ENCODE measurements around the gene CCDC117. TPM values are rescaled to one million over a fixed set of nuclear protein-coding genes. Genes with fewer than 3 reads are reported as not detected.
"Not testable (repeated sequence)": the region's sequence is repeated elsewhere in the genome, so short reads cannot be mapped to it uniquely, and the experiment has no call there.

The CCDC117 gene
- total and polyA plus RNA-seq, 2 donors (not counting 1 experiment from before 2014, with no cell fraction given), result 12.4 to 16.7 TPM

DNA sequence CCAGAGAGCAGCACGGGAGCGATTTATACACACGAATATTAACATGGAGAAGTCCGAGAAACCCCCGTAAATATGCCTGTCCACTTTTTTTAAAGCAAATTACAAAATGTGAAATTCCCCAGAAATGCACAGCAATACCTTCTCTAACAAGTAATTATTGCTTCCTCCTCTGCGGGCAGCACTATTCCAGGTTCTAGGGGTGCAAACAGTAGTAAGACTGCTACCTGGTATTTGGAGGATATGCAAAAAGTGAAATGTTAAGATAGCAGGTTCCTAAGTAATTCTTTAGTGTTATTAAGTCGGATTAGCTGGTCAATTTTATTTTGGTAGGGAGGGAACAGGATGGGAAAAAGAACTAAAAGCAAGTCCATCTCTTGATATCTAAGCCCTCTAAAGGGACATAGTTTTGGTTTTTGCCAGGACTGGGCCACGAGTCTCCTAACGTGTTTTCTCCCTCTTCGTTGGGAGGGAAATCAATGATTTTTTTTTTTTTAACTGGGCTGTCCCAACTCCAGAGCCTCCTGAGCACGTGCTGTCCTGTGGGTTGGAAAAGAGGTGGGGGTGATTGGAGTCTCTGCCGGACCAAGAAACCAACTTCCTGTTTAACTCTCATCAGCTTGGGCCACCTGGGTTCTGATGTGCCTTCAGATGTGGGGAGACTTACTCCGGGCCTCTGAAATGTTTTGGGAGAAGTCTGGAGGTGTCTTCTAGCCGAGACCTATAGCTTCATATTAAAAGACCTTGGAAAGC lies 29.5 kb downstream of the CCDC117 start:
- Histone ChIP-seq H3K4me2 (ENCODE audit: extremely low read depth, insufficient read depth, low read length) (peak overlapping the region; percentile 48), H3K9me3 (ENCODE audit: control insufficient read depth, insufficient read depth, low read depth, low read length) (no peaks in the 10 kb centered on the region), H3K9ac (ENCODE audit: insufficient read depth, low read length) (no peak overlapping the region), H3K4me1 (ENCODE audit: control insufficient read depth, extremely low read depth, insufficient read depth, low read length) (peaks cover 2% of the 10 kb centered on the region), H3K27me3 (ENCODE audit: control insufficient read depth, insufficient read depth, low read length) (no peaks in the 10 kb centered on the region), H3K27ac (ENCODE audit: insufficient read depth, low read length) (no peak overlapping the region), H3K79me2 (ENCODE audit: control insufficient read depth, insufficient read depth, low read length) (peaks cover 30% of the 10 kb centered on the region), H4K20me1 (ENCODE audit: control insufficient read depth, extremely low read depth, insufficient read depth, low read length) (no peaks in the 10 kb centered on the region), H2AFZ (ENCODE audit: low read length) (no peak overlapping the region), H3K36me3 (ENCODE audit: control insufficient read depth, insufficient read depth, low read length) (peaks cover 4% of the 10 kb centered on the region), H3K4me3 (replicated peaks in 1 of 4; ENCODE audit: control extremely low read depth in 1 of 4, insufficient read depth in 1 of 4, low read depth in 3 of 4, low read length in 4 of 4) (peak overlapping the region in 1 of 4 experiments; percentile 11)
- peak in 1 of 2 donors; percentile 16 for DNase-seq (ENCODE audit: low read depth in 2 of 2)
- TF ChIP-seq, protein P1, sequence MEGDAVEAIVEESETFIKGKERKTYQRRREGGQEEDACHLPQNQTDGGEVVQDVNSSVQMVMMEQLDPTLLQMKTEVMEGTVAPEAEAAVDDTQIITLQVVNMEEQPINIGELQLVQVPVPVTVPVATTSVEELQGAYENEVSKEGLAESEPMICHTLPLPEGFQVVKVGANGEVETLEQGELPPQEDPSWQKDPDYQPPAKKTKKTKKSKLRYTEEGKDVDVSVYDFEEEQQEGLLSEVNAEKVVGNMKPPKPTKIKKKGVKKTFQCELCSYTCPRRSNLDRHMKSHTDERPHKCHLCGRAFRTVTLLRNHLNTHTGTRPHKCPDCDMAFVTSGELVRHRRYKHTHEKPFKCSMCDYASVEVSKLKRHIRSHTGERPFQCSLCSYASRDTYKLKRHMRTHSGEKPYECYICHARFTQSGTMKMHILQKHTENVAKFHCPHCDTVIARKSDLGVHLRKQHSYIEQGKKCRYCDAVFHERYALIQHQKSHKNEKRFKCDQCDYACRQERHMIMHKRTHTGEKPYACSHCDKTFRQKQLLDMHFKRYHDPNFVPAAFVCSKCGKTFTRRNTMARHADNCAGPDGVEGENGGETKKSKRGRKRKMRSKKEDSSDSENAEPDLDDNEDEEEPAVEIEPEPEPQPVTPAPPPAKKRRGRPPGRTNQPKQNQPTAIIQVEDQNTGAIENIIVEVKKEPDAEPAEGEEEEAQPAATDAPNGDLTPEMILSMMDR (conservative IDR thresholded peaks at IDR 0.05 in 1 of 2, IDR thresholded peaks at IDR 0.05 in 1 of 2; ENCODE audit: low read depth in 1 of 2, low read length in 2 of 2), result no peak

- H3K27me3 ChIP-seq (ENCODE audit: control insufficient read depth, insufficient read depth, low read length), result no peaks in the 10 kb centered on the region
- H4K20me1 ChIP-seq (ENCODE audit: control insufficient read depth, extremely low read depth, insufficient read depth, low read length), result no peaks in the 10 kb centered on the region
- no peak overlapping the region for H3K27ac ChIP-seq (ENCODE audit: insufficient read depth, low read length)
- H3K9me3 ChIP-seq (ENCODE audit: control insufficient read depth, insufficient read depth, low read depth, low read length), result no peaks in the 10 kb centered on the region
- peaks cover 2% of the 10 kb centered on the region for H3K4me1 ChIP-seq (ENCODE audit: control insufficient read depth, extremely low read depth, insufficient read depth, low read length)
- no peak overlapping the region for H2AFZ ChIP-seq (ENCODE audit: low read length)
- peaks cover 4% of the 10 kb centered on the region for H3K36me3 ChIP-seq (ENCODE audit: control insufficient read depth, insufficient read depth, low read length)
- no peak overlapping the region for H3K9ac ChIP-seq (ENCODE audit: insufficient read depth, low read length)
- peaks cover 26% of the 10 kb centered on the region for H3K79me2 ChIP-seq (ENCODE audit: control insufficient read depth, insufficient read depth, low read length)
- no peak overlapping the region for H3K4me2 ChIP-seq (ENCODE audit: extremely low read depth, insufficient read depth, low read length)
- H3K4me3 ChIP-seq (replicated peaks in 1 of 4; ENCODE audit: control extremely low read depth in 1 of 4, insufficient read depth in 1 of 4, low read depth in 3 of 4, low read length in 4 of 4), result no peak overlapping the region
- no peak for DNase-seq (ENCODE audit: low read depth in 2 of 2)
- TF ChIP-seq, protein P1 (conservative IDR thresholded peaks at IDR 0.05 in 1 of 2, IDR thresholded peaks at IDR 0.05 in 1 of 2; ENCODE audit: low read depth in 1 of 2, low read length in 2 of 2), result no peak
- no peak for TF ChIP-seq EZH2 (IDR thresholded peaks at IDR 0.05; ENCODE audit: low read length, missing control alignments)
Observed at GRCh38 chr22:28802595-28803123, 30.2 kb downstream of the CCDC117 start.

GRCh38 chr22:28805426-28805825 lies 32.9 kb downstream of the CCDC117 start:
- not testable (repeated sequence) for H3K27me3 ChIP-seq (ENCODE audit: control insufficient read depth, insufficient read depth, low read length); H3K79me2 ChIP-seq (ENCODE audit: control insufficient read depth, insufficient read depth, low read length); DNase-seq (ENCODE audit: low read depth in 2 of 2)

More at GRCh38 chr22:28805426-28805825, 32.9 kb downstream of the CCDC117 start:
- not testable (repeated sequence) for H2AFZ ChIP-seq (ENCODE audit: low read length); H3K27ac ChIP-seq (ENCODE audit: insufficient read depth, low read length); H3K9me3 ChIP-seq (ENCODE audit: control insufficient read depth, insufficient read depth, low read depth, low read length); H3K9ac ChIP-seq (ENCODE audit: insufficient read depth, low read length); H3K4me3 ChIP-seq (replicated peaks in 1 of 4; ENCODE audit: control extremely low read depth in 1 of 4, insufficient read depth in 1 of 4, low read depth in 3 of 4, low read length in 4 of 4); H3K36me3 ChIP-seq (ENCODE audit: control insufficient read depth, insufficient read depth, low read length); H3K4me2 ChIP-seq (ENCODE audit: extremely low read depth, insufficient read depth, low read length); H3K4me1 ChIP-seq (ENCODE audit: control insufficient read depth, extremely low read depth, insufficient read depth, low read length); H4K20me1 ChIP-seq (ENCODE audit: control insufficient read depth, extremely low read depth, insufficient read depth, low read length)
